Thyroid gland (tissue), 4 donors: ENCODE results near the gene EGFR.

Experiments
- CTCF ChIP-seq, 6 experiments: fragments of 200-600 bp in 3 of 6; fragments of 450-650 bp in 3 of 6; sonication (generic) in 3 of 6; IDR thresholded peaks; one replicate each; pipeline ENCODE4 v1.5.1; 2016 to 2019; ENCODE audit warnings: antibody characterized with exemption in 6 of 6, mild to moderate bottlenecking in 2 of 6, inconsistent platforms in 1 of 6, moderate library complexity in 1 of 6
- POLR2A ChIP-seq, 2 donors: fragments of 450-650 bp; IDR thresholded peaks; one replicate each; pipeline ENCODE4 v1.6.1; 2017; ENCODE audit warnings: antibody characterized with exemption in 2 of 2, mild to moderate bottlenecking in 2 of 2, moderate library complexity in 1 of 2

- TF ChIP-seq CTCF (IDR thresholded peaks at IDR 0.05) (no peak), POLR2A (IDR thresholded peaks at IDR 0.05) (no peak)
Observed at GRCh38 chr7:55094092-55094690, 75.4 kb downstream of the EGFR start.
